ENCODE results near the gene ADK. TPM values are rescaled to one million over a fixed set of nuclear protein-coding genes. Genes with fewer than 3 reads are reported as not detected.
A peak's percentile ranks its signal among the peaks of the same experiment; 100 is the strongest.
"Not testable (repeated sequence)": the region's sequence is repeated elsewhere in the genome, so short reads cannot be mapped to it uniquely, and the experiment has no call there.

Gene ADK
- total RNA-seq, 1 donor from 2014 or later: 32.5 TPM

- no peak for DNase-seq (ENCODE audit: low spot score)
- peak; percentile 90 for ATAC-seq
These were observed 391.1 kb downstream of the ADK start for GRCh38 chr10:74542077-74542476.

GRCh38 chr10:74543276-74543675, 392.3 kb downstream of the ADK start:
- no peak for ATAC-seq
- DNase-seq (ENCODE audit: low spot score): no peak
- intact Hi-C loops (cut with DNase I): no loop called here

More at GRCh38 chr10:74542077-74542476, 391.1 kb downstream of the ADK start:
- intact Hi-C loops (cut with DNase I): no loop called here

- ATAC-seq: no peak
- intact Hi-C loops (cut with DNase I): no loop called here
These were observed 393.1 kb downstream of the ADK start for GRCh38 chr10:74544106-74544505.

GRCh38 chr10:74548676-74549075, 397.7 kb downstream of the ADK start:
- intact Hi-C loops (cut with DNase I): no loop called here
- ATAC-seq (no peak), DNase-seq (ENCODE audit: low spot score) (no peak)

More at GRCh38 chr10:74544106-74544505, 393.1 kb downstream of the ADK start:
- no peak for DNase-seq (ENCODE audit: low spot score)

GRCh38 chr10:74556072-74556705, 405.2 kb downstream of the ADK start:
- intact Hi-C loops (cut with DNase I): no loop called here
- DNase-seq (ENCODE audit: low spot score) (no peak), ATAC-seq (no peak)

GRCh38 chr10:74557098-74557497, 406.1 kb downstream of the ADK start:
- DNase-seq (ENCODE audit: low spot score): no peak
- intact Hi-C loops (cut with DNase I): no loop called here
- no peak for ATAC-seq

GRCh38 chr10:74558403-74558802, 407.4 kb downstream of the ADK start:
- ATAC-seq: no peak
- intact Hi-C loops (cut with DNase I): no loop called here
- DNase-seq (ENCODE audit: low spot score): no peak

- DNase-seq (ENCODE audit: low spot score): no peak
- intact Hi-C loops (cut with DNase I): no loop called here
- ATAC-seq: no peak
These were observed 407.9 kb downstream of the ADK start for GRCh38 chr10:74558897-74559296.

GRCh38 chr10:74568896-74569295, 417.9 kb downstream of the ADK start:
- DNase-seq (ENCODE audit: low spot score); intact Hi-C loops (cut with DNase I); ATAC-seq: not testable (repeated sequence)

- intact Hi-C loops (cut with DNase I); DNase-seq (ENCODE audit: low spot score); ATAC-seq: not testable (repeated sequence)
These were observed 422.5 kb downstream of the ADK start for GRCh38 chr10:74573497-74573896.

GRCh38 chr10:74575191-74575720, 424.2 kb downstream of the ADK start:
- ATAC-seq: no peak
- intact Hi-C loops (cut with DNase I): no loop called here
- DNase-seq (ENCODE audit: low spot score): no peak

- intact Hi-C loops (cut with DNase I): no loop called here
- DNase-seq (ENCODE audit: low spot score): no peak
- ATAC-seq: no peak
These were observed 424.9 kb downstream of the ADK start for GRCh38 chr10:74575912-74576311.

- ATAC-seq (no peak), DNase-seq (ENCODE audit: low spot score) (no peak)
- intact Hi-C loops (cut with DNase I): no loop called here
These were observed 425.6 kb downstream of the ADK start for GRCh38 chr10:74576586-74576985.

GRCh38 chr10:74580438-74580837, 429.4 kb downstream of the ADK start:
- intact Hi-C loops (cut with DNase I); DNase-seq (ENCODE audit: low spot score); ATAC-seq: not testable (repeated sequence)

- ATAC-seq (no peak), DNase-seq (ENCODE audit: low spot score) (no peak)
- intact Hi-C loops (cut with DNase I): no loop called here
These were observed 431.5 kb downstream of the ADK start for GRCh38 chr10:74582566-74582965.

- DNase-seq (ENCODE audit: low spot score) (no peak), ATAC-seq (peak; percentile 33)
- intact Hi-C loops (cut with DNase I): no loop called here
These were observed 434.4 kb downstream of the ADK start for GRCh38 chr10:74585231-74586087.

- intact Hi-C loops (cut with DNase I): no loop called here
- ATAC-seq (no peak), DNase-seq (ENCODE audit: low spot score) (no peak)
These were observed 435.1 kb downstream of the ADK start for GRCh38 chr10:74586088-74586585.

- no peak for DNase-seq (ENCODE audit: low spot score)
- intact Hi-C loops (cut with DNase I): no loop called here
- ATAC-seq: no peak
These were observed 436.3 kb downstream of the ADK start for GRCh38 chr10:74587109-74587854.

- intact Hi-C loops (cut with DNase I): no loop called here
- peak; percentile 97 for ATAC-seq
- DNase-seq (ENCODE audit: low spot score): peak; percentile 91
These were observed 438.2 kb downstream of the ADK start for GRCh38 chr10:74589226-74589673.

Measured in sciatic nerve (tissue), 2 donors.